Right cardiac atrium (tissue), 5 donors: ENCODE results near the gene CSNK1G2. TPM values are rescaled to one million over a fixed set of nuclear protein-coding genes. Genes with fewer than 3 reads are reported as not detected.
A peak's percentile ranks its signal among the peaks of the same experiment; 100 is the strongest.

Experiments
- ATAC-seq, 2 donors: fragments of 200-7000 bp; cut with Tn5 transposase; one replicate each; pipeline versions ENCODE4 v1.8.0 to v1.9.1; 2020; ENCODE audit warnings: moderate library complexity in 2 of 2, mild to moderate bottlenecking in 1 of 2
- DNase-seq, 3 donors: peaks; one replicate each; pipeline ENCODE4 v3.0.0-alpha.2; 2020
- H3K27ac ChIP-seq: one replicate; pipeline ENCODE4 v1.5.1; 2013; ENCODE audit warnings: mild to moderate bottlenecking, low read length, control low read depth, moderate library complexity
- H3K27me3 ChIP-seq: one replicate; pipeline ENCODE4 v1.6.1; 2013; ENCODE audit not compliant: control insufficient read depth, insufficient read depth
- H3K4me1 ChIP-seq: one replicate; pipeline ENCODE4 v1.6.1; 2013; ENCODE audit warnings: low read length; ENCODE audit not compliant: control insufficient read depth, insufficient read depth
- H3K4me3 ChIP-seq: one replicate; pipeline ENCODE4 v1.5.1; 2013; ENCODE audit warnings: low read length, control low read depth
- H3K9me3 ChIP-seq: one replicate; pipeline ENCODE4 v1.6.1; 2013; ENCODE audit warnings: low read length; ENCODE audit not compliant: control insufficient read depth
- WGBS: extraction: QIAGEN DNeasy Blood & Tissue Kit; methylation state at CpG from one replicate; pipeline ENCODE4 v1.1.7; 2013; 5-methylcytosine and 5-hydroxymethylcytosine counted together
- intact Hi-C, 4 donors: fragments of 100-400 bp; cut with DNase I; formaldehyde crosslinking; loops; one replicate each; pipeline versions ENCODE4 v1.11.0 to v1.14.0; 2022 to 2023
- polyA plus RNA-seq: library from polyadenylated mRNA; stranded (reverse); fragments of 200-250 nt; gene quantifications from one replicate; pipeline ENCODE4 v1.2.3, GENCODE V29; 2013
- total RNA-seq, 4 donors: library from RNA; stranded (reverse); fragmentation: NEBNext Ultra II Directional; extraction: Animal tissue kit (Norgen Biotek cat#: 25700); gene quantifications; one replicate each; pipeline ENCODE4 v1.2.1, GENCODE V29; 2021
- donor health status: healthy with polysubstance abuse.
- donor health status: DM: no; HTN: yes; CAD: no.
- donor health status: DM: no; HTN: no; CAD: no.
- donor health status: DM: no; HTN: yes; CAD: no; lungs with severe emphysema.
- donor health status: DM: yes; HTN: yes; CAD: no.

Gene CSNK1G2
- total and polyA plus RNA-seq, 5 donors = 25.6 to 32.2 (median 30.2) TPM

DNA sequence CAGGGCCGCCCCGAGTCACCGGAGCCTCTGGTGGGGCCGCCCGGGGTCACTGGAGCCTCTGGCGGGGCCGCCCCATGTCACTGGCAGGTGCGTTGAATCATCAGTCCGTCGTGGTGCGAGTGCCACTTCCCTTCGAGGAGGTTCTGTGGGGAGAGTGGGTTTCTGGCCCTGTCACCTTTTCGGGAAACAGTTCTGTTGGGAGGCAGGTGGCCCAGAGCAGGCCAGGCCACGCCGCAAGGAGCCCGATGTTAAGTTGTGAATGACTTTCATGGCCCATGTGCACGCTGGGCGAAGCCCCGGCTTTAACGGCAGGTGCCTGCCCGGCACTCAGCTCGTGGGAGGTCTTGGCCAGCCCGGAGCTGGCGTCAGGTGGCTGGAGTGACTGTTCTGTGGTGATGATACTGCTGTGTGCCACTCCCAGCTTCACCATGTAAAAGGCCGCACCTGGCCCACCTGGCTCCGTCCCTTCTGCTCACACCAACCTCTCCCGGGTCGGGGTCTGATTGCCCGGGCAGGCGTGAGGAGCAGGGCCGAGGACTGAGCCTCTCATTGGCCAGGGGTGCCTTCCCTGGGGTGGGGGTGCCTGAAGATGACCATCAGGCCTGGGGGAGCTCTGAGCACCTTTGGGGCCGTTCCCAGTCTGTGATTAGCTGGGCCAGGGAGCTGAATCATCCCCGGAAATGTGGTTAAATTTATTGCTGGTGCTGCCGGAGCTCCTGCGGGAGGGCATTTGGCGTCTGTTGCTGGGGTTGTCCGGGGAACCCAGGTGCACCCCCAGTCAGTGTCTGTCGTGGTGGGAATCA lies 29.2 kb downstream of the CSNK1G2 start:
- Histone ChIP-seq H3K27ac (no peak overlapping the region), H3K9me3 (no peaks in the 10 kb centered on the region), H3K4me1 (no peaks in the 10 kb centered on the region), H3K4me3 (no peak overlapping the region), H3K27me3 (no peaks in the 10 kb centered on the region)
- WGBS = 92% methylated on average over 38 of the region's 38 CpGs
- DNase-seq = peak in 1 of 3 donors; percentile 41
- no peak for ATAC-seq
- intact Hi-C loops = no loop called here

DNA sequence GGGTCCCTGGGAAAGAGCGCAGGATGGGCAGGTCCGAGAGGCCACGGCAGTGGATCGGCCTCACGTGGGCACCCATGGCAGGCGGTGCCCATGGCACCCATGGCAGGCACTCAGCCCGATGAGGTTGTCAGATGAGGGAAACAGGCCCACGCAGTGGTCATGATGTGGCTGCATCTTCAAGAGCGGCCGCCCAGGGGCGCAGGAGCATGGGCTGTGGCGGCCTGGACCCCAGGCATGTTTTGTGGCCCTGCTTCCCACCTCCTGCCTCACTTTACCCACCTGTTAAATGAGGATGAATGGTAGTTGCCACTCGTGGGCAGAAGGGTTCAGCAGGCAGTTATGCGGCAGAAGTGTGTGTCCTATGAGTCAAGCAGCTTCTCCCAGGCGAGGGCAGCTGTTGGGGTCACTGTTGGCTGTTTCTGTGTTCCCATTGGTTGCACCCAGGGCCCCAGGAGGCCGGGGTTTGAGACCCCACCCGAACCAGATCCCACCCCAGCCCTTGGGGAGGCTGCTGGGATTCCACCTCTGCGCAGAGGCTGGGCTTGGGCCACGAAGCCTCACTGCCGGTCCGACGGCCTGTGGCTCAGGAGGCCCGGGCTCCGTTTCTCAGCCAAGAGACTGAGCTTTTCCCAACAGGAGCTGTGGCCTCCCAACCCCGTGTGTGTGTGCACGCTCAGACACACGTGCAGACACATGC lies 30.0 kb downstream of the CSNK1G2 start:
- peak in 1 of 3 donors; percentile 37 for DNase-seq
- intact Hi-C loops = no loop called here
- Histone ChIP-seq H3K4me3 (no peak overlapping the region), H3K9me3 (no peaks in the 10 kb centered on the region), H3K4me1 (no peaks in the 10 kb centered on the region), H3K27me3 (no peaks in the 10 kb centered on the region), H3K27ac (no peak overlapping the region)
- WGBS = 93% methylated on average over 27 of the region's 27 CpGs
- no peak for ATAC-seq

DNA sequence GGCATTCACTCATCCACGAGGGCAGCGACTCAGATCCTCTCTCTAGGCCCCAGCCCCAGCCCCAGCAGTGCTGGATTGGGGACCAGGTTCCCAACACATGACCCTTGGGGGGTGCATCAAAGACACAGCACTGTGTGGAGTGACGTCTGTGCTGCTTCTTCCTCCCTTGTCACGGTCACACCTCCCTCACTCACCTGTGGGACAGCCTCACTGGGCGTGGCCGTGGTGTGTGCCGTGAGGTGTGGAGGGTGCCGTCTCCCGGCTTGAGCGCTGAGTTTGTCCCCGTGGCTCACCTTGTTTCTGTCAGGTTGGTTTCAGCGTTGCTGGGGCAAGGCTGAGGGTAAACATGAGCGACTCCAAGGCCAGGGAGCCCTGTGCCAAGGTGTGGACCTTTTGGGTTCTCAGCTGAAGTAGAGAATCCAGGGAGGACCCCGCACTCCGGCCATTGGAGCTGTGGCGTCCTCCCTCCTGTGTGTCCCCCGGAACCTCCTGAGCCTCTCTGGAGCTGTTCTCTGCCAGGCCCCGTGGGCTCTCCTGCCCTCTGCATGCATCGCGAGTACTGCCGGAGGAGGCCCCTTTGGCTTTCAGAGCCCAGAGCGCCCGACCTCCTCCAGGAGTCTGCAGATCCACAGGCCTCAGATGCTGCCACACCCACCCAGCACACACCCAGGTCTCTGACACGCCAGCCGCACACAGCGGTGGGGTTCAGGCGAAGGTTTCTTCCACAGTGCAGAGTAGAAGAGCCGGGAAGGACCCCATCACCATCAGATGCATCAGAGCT lies 33.6 kb downstream of the CSNK1G2 start:
- intact Hi-C loops = no loop called here
- ATAC-seq (no peak), DNase-seq (peak in 1 of 3 donors; percentile 34)
- H3K27me3 ChIP-seq = no peaks in the 10 kb centered on the region
- no peaks in the 10 kb centered on the region for H3K9me3 ChIP-seq
- WGBS = 90% methylated on average over 28 of the region's 28 CpGs
- H3K4me1 ChIP-seq = no peaks in the 10 kb centered on the region
- no peak overlapping the region for H3K4me3 ChIP-seq
- H3K27ac ChIP-seq = no peak overlapping the region

DNA sequence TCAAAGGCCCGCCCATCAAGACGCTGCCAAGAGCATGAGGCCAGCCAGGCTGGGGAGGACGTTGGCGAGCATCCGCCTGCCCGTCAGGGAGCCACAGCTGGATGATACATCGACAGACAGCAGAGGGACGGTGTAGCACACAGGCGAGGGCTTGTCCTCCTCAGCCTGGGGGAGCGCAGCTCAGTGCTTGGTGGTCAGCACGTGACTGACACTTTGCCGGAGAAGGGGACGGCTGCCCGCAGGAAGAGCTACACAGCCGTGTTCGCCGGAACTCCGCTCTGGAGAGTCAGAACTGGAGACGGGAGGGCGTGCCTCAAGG lies 34.1 kb downstream of the CSNK1G2 start:
- ATAC-seq = no peak
- Histone ChIP-seq H3K4me3 (no peak overlapping the region), H3K27ac (no peak overlapping the region), H3K4me1 (no peaks in the 10 kb centered on the region), H3K9me3 (no peaks in the 10 kb centered on the region), H3K27me3 (no peaks in the 10 kb centered on the region)
- intact Hi-C loops = no loop called here
- peak in 1 of 3 donors; percentile 64 for DNase-seq
- 73% methylated on average over 20 of the region's 20 CpGs for WGBS

DNA sequence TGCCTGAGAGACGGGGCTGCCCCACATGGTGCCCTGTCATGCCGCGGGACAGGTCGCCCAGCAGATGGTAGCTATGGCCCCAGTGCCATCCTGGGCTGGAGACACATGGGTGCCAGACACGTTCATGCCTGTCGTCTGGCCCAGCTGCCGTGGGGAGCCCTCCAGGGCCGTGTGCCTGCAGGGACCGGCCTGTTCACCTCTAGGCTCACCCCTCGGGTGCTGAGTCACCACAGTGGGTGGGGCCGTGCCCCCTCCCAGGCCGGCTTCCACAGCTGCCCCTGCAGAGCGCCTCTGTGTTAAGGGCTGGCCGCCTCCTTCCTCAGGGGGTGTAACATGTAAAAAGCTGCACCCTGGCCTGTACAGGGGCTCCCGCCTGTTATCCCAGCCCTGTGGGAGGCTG lies 36.1 kb downstream of the CSNK1G2 start:
- H3K4me3 ChIP-seq = no peak overlapping the region
- peak in 1 of 3 donors; percentile 40 for DNase-seq
- 92% methylated on average over 15 of the region's 15 CpGs for WGBS
- ATAC-seq = no peak
- no peaks in the 10 kb centered on the region for H3K9me3 ChIP-seq
- intact Hi-C loops = no loop called here
- no peaks in the 10 kb centered on the region for H3K4me1 ChIP-seq
- no peak overlapping the region for H3K27ac ChIP-seq
- no peaks in the 10 kb centered on the region for H3K27me3 ChIP-seq

DNA sequence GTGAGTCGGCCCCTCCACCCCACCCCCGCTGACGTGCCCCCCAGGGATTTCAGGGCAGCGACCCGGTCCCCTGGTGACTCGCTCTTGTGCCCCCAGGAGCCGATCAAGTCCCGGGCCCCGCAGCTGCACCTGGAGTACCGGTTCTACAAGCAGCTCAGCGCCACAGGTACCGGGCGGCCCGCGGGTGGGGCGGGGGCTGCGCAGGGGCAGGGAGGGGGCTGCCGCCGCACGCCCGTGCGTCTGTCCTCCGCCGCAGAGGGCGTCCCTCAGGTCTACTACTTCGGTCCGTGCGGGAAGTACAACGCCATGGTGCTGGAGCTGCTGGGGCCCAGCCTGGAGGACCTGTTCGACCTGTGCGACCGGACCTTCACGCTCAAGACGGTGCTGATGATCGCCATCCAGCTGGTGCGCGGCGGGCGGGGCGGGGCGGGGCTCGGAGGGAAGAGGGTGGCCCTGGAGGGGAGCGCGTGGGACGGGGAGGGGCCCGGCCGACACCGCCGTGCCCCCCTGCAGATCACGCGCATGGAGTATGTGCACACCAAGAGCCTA lies 37.4 kb downstream of the CSNK1G2 start:
- intact Hi-C loops = no loop called here
- peak in 1 of 3 donors; percentile 62 for DNase-seq
- ATAC-seq = no peak
- no peak overlapping the region for H3K4me3 ChIP-seq
- no peak overlapping the region for H3K27ac ChIP-seq
- no peaks in the 10 kb centered on the region for H3K4me1 ChIP-seq
- H3K27me3 ChIP-seq = no peaks in the 10 kb centered on the region
- WGBS = 97% methylated on average over 51 of the region's 51 CpGs
- no peaks in the 10 kb centered on the region for H3K9me3 ChIP-seq

DNA sequence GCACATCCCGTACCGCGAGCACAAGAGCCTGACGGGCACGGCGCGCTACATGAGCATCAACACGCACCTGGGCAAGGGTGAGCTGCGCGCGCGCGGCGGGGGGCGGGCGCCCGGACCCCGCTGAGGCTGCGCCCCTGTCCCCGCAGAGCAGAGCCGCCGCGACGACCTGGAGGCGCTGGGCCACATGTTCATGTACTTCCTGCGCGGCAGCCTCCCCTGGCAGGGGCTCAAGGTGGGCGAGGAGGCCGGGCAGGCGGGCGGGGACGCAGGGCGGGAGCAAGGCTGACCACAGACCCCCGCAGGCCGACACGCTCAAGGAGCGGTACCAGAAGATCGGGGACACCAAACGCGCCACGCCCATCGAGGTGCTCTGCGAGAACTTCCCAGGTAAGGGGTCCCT lies 38.0 kb downstream of the CSNK1G2 start:
- DNase-seq (peak in 1 of 3 donors; percentile 38), ATAC-seq (no peak)
- 97% methylated on average over 43 of the region's 43 CpGs for WGBS
- Histone ChIP-seq H3K27me3 (no peaks in the 10 kb centered on the region), H3K27ac (no peak overlapping the region), H3K9me3 (no peaks in the 10 kb centered on the region), H3K4me3 (no peak overlapping the region), H3K4me1 (no peaks in the 10 kb centered on the region)
- intact Hi-C loops = no loop called here

DNA sequence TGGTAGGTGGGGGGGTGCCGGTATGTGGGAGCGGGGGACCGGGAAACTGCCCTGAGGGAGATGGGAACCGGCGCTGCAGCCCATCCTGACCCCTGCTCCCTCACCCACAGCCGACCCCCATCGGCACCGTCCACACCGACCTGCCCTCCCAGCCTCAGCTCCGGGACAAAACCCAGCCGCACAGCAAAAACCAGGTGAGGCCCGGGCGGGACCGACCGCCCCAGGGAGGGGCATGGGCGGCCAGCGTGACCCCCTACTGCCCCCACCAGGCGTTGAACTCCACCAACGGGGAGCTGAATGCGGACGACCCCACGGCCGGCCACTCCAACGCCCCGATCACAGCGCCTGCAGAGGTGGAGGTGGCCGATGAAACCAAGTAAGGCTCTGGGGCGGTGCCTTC lies 38.7 kb downstream of the CSNK1G2 start:
- no peaks in the 10 kb centered on the region for H3K27me3 ChIP-seq
- WGBS = 92% methylated on average over 28 of the region's 28 CpGs
- no peaks in the 10 kb centered on the region for H3K4me1 ChIP-seq
- intact Hi-C loops = no loop called here
- no peak overlapping the region for H3K27ac ChIP-seq
- DNase-seq (peak in 1 of 3 donors; percentile 32), ATAC-seq (no peak)
- H3K4me3 ChIP-seq = no peak overlapping the region
- H3K9me3 ChIP-seq = no peaks in the 10 kb centered on the region

DNA sequence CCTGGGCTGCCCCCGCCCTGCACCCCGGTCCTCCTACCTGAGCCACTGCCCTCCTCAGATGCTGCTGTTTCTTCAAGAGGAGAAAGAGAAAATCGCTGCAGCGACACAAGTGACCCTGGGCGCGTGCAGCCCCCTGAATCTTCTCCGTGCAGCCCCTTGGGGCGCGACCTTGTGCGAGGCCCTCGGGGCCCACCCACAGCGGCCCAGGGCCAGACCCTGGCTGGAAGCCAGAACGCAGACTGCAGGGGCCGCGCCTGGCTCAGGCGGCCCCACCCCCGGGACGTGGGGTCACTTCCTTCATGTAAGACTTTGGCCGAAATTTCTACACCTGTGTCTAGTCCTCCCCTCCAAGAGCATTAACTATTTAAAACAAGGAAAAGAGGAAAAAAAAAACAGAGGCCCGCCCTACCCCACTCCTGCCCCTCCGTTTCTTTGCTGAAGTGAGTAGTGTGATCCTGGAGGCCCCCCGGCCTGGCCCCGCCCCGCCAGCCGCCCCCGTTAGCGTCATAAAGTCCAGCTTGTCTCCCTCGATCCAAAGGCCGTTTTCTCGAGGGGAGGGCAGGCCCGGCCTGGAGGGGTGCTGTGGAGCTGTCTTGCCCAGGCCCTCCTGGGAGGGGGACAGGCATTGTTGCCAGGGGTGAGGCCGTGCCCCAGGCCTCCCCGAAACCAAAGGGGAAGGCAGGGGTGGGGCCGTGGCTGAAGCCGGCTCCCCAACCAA lies 39.3 kb downstream of the CSNK1G2 start:
- Histone ChIP-seq H3K4me1 (no peaks in the 10 kb centered on the region), H3K4me3 (no peak overlapping the region), H3K27ac (no peak overlapping the region), H3K9me3 (no peaks in the 10 kb centered on the region), H3K27me3 (no peaks in the 10 kb centered on the region)
- ATAC-seq = no peak
- 83% methylated on average over 35 of the region's 35 CpGs for WGBS
- peak in 1 of 3 donors; percentile 37 for DNase-seq
- intact Hi-C loops = no loop called here

DNA sequence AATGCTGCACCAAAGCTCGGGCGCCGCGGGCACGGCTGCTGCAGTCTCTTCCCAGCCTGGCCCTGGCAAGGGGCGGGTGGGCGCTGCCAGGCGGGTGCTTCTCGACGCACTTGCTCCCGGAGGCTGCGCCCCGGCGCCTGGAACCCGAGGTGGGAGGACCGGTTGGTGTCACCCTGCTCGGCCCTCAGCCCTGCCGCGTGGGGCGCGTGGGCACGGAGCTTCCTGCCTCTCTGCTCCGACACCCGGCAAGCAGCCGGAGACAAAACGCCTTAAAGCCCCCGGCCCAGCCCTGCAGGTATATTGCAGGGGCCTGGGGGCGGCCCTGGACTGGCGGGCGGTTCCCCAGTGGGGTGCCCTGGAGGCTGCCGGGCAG lies 39.8 kb downstream of the CSNK1G2 start:
- ATAC-seq (no peak), DNase-seq (peak in 2 of 3 donors; percentile 43 to 65)
- Histone ChIP-seq H3K27ac (no peak overlapping the region), H3K4me3 (no peak overlapping the region), H3K27me3 (no peaks in the 10 kb centered on the region), H3K9me3 (no peaks in the 10 kb centered on the region), H3K4me1 (no peaks in the 10 kb centered on the region)
- WGBS = 95% methylated on average over 31 of the region's 31 CpGs
- intact Hi-C loops = no loop called here
